ENCODE results near the gene RNF223.
"Not testable (repeated sequence)": the region's sequence is repeated elsewhere in the genome, so short reads cannot be mapped to it uniquely, and the experiment has no call there.

The RNF223 gene

DNA sequence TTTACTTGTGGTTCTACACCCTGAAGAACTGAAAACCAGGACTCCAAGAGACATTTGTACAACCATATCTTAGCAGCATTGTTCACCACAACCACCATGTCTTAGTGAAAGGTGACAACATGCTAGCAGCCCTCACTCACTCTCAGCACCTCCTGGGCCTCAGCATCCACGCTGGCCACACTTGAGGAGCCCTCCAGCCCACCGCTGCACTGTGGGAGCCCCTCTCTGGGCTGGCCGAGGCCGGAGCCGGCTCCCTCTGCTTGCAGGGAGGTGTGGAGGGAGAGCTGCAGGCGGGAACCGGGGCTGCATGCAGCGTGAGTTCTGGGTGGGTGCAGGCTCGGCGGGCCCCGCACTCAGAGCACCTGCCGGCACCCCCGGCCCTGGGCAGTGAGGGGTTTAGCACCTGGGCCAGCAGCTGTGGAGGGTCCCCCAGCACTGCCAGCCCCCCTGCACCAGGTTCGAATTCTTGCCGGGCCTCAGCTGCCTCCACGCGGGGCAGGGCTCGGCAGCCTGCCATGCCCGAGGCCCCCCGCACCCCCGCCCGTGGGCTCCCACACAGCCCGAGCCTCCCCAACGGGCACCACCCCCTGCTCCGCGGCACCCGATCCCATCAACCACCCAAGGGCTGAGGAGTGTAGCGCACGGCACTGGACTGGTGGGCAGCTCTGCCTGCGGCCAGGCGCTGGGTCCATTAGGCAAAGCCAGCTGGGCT is 32.6 kb upstream of the RNF223 start:
- DNase-seq: no peak

DNA sequence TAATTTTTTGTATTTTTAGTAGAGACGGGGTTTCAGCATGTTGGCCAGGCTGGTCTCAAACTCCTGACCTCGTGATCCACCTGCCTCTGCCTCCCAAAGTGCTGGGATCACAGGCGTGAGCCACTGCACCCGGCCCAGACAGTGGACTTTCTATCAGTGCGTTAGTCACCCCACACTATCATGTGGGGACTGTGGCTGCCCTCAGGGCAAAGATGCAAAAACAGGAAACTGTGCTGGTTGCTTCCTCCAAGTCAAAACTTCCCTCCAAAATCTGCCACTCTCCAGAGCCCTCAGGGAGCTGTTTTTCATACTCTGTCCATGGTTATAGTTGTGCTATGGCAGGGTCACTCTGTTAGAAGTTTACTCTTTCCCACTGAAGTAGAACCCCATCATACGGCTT is 30.0 kb upstream of the RNF223 start:
- not testable (repeated sequence) for DNase-seq

DNA sequence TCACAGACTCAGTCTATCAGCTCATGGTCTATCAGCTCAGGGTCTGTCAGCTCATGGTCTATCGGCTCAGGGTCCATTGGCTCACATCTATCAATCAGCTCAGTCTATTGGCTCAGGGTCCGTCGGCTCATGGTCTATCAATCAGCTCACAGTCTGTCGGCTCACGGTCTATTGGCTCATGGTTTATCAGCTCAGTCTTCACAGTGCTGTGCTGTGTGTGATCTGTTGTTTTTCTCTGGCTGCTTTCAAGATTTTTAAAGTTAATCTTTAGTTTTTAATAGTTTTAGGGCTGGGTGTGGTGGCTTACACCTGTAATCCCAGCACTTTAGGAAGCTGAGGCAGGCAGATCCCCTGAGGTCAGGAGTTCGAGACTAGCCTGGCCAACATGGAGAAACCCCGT is 27.4 kb upstream of the RNF223 start:
- DNase-seq: no peak

DNA sequence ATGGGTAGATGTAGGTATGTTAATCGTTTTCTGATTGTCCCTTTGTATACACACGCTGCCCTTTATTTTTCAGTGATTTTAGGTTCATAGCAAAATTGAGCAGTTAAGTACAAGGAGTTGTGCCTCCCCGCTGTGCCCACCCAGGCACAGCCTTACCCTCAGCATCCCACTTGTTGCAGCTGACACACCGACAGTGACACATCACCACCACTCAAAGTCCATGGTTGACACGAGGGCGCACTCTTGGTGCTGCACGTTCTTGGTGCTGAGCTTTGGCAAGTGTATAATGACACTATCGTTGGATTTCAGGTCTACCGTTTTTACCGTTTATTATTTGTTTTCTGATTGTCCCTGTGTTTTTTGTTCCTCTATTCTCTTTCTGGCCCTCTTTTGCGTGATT is 26.2 kb upstream of the RNF223 start:
- DNase-seq: no peak

DNA sequence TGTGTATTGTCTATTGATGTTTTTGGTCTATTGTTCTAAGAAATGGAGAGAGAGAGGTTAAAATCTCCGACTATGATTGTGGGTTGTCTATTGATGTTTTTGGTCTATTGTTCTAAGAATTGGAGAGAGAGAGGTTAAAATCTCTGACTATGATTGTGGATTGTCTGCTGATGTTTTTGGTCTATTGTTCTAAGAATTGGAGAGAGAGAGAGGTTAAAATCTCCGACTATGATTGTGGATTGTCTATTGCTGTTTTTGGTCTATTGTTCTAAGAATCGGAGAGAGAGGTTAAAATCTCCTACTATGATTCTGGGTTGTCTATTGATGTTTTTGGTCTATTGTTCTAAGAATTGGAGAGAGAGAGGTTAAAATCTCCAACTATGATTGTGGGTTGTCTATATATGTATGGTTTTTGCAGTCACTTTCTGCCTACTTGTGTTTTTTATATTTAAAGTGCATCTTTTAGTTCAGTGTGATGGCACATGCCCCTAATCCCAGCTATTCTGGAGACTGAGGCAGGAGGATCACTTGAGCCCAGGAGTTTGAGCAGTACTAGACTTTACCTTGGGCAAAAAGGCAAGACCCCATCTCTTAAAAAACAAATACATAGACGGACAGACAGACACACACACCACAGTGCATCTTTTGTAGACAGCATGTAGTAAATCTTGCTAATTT is 25.5 kb upstream of the RNF223 start:
- DNase-seq: no peak

DNA sequence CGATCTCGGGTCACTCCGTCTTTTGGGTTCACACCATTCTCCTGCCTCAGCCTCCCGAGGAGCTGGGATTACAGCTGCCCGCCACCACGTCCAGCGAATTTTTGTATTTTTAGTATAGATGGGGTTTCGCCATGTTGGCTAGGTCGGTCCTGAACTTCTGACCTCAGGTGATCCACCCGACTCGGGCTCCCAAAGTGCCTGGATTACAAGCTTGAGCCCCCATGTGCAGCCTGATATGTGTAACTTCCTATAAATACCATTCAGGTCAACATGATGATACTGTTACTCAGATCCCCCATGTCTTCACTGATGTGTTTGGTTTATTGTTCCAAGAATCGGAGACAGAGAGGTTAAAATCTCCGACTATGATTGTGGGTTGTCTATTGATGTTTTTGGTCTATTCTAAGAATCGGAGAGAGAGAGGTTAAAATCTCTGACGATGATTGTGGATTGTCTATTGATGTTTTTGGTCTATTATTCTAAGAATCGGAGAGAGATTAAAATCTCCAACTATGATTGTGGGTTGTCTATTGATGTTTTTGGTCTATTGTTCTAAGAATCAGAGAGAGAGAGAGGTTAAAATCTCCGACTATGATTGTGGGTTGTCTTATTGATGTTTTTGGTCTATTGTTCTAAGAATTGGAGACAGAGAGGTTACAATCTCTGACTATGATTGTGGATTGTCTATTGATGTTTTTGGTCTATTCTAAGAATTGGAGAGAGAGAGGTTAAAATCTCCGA is 24.7 kb upstream of the RNF223 start:
- no peak for DNase-seq

DNA sequence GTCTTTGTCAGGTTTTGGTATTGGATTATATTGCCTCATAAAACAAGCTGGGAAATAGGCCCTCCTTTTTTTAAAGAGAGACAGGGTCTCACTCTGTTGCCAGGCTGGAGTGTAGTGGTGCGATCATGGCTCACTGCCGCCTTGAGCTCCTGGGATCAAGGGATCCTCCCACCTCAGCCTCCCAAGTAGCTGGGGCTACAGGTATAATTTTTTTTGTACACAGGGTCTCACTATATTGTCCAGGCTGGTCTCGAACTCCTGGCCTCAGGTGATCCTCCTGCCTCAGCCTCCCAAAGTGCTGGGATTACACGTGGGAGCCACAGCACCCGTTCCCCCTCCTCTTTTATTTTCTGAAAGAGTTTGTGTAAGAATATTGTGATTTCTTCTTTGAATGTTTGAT is 22.0 kb upstream of the RNF223 start:
- DNase-seq: not testable (repeated sequence)

DNA sequence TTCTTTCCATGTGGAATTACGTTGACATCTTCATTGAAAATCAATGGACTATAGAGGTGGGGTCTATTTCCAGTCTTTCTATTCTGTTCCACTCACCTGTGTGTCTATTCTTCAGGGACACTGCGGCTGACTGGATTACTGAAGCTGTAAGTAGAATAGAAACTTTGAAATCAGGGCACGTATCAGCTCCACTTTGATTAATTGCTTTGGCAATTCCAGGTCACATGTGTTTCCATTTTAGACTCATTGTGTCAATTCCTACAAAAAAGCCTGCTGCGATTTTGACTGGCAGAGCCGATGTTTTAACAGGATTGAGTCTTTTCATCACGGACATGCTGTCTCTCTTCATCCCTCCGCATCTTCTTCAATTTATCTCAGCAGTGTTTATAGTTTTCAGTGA is 20.9 kb upstream of the RNF223 start:
- DNase-seq: no peak

DNA sequence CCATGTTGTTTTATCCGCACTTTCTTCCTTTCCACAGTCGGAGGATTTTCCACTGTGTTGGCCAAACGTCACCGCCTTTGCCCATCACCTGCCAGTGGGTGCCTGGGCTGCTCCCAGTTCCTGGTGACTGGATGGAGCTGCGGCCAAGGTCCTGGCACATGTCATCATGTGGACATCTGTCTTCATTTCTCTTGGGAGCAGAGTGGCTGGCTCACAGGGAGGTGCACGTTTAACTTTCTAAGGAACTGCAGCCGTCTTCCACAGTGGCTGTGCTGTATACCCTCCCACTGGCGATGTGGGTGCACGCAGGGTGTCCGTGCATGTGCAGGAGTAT is 19.5 kb upstream of the RNF223 start:
- DNase-seq: no peak

DNA sequence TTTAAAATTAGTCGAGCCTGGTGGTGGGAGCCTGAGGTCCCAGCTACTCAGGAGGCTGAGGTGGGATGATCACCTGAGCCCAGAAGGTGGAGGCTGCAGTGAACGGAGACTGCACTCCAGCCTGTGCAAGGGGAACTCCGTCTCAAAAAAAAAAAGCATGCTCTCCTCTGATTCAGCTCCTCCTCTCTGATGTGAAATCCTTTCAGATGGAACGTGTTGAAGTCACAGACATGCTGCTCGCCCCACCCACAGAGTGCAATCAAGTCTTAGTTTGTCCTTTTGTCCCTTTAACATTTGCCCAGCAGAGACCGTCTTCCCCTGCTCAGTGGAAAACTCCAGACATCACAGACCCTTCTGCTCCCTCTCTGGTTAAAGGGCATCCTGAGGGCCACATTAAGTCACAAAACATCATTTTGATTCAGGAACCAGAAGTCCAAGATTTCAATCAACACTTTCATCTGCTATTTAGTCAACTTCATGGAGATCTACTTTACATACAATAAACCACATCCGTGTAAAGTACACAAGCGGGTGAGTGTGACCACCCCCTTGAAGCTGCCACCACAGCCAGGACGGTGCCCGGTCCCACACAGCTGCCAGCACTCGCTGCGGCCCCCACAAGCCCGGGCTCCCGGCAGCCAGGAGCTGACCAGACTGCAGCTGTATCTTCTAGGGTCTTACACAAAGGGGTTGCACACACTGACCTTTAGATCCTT is 18.9 kb upstream of the RNF223 start:
- DNase-seq: no peak

DNA sequence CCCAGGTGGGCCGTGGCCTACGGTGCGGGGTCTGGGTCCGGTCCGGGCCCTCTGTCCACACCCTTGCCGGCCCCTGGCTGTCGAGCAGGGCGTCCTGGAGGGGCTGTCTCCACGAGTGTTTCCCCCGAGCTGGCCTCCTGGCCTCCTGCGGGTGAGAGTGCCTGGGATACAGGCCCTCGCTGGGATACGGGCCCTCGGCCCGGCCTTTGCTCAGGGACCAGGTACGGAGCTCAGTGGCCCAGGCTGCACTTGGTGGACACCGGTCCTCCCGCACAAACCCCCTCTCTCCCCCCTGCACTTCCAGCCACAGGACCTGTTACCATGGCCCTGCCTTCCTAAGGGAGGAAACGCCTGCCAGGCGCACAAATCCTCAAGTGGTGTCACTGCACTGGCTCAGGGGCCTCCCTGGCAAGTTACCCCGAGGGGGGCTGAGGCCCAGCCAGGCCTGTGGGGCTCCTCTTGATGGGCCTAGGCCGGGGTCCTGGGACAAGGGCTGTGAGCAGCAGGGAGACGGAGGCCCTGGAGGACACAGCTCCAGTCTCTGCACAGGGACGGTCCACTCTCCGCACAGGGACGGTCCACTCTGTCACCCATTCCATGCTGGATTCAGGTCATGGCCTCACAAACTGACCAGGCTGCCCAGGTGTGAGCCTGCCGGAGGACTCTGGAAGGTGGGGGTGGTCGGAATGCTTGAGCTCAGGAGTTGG is 18.2 kb upstream of the RNF223 start:
- no peak for DNase-seq

DNA sequence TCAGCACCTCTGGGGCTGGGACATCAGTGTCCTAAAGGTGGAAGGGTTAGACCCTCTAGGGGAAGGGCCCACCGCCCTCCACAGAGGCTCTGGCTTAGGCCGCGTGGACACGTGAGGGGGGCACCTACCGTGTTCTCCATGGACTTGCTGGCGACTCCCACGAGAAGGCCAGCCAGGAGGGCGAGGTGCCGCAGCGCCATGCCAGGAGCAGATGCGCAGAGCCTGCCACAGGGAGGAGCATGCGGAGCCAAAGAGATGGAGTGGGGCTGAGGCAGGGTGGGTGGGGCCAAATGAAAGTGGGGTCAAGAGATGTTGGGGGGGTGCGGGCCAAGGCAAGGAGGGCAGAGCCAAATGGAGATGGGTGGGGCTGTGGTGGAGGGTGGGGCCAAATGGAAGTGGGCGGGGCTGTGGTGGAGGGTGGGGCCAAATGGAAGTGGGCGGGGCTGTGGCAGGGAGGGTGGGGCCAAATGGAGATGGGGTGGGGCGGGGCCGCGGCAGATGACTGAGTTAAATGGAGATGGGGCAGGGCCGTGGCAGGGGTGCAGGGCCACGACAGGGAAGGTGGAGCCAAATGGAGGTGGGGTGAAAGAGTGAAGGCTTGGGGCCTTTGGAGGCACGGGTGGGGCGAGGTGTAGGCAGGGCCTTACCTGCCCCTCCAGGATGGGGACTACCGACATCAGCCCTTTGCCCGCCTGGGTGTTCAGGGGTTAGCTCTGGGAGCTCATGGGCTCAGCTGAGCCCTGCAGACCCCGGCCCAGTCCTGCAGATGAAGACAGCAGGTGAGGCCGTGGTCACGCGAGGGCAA is 17.4 kb upstream of the RNF223 start:
- no peak for DNase-seq

DNA sequence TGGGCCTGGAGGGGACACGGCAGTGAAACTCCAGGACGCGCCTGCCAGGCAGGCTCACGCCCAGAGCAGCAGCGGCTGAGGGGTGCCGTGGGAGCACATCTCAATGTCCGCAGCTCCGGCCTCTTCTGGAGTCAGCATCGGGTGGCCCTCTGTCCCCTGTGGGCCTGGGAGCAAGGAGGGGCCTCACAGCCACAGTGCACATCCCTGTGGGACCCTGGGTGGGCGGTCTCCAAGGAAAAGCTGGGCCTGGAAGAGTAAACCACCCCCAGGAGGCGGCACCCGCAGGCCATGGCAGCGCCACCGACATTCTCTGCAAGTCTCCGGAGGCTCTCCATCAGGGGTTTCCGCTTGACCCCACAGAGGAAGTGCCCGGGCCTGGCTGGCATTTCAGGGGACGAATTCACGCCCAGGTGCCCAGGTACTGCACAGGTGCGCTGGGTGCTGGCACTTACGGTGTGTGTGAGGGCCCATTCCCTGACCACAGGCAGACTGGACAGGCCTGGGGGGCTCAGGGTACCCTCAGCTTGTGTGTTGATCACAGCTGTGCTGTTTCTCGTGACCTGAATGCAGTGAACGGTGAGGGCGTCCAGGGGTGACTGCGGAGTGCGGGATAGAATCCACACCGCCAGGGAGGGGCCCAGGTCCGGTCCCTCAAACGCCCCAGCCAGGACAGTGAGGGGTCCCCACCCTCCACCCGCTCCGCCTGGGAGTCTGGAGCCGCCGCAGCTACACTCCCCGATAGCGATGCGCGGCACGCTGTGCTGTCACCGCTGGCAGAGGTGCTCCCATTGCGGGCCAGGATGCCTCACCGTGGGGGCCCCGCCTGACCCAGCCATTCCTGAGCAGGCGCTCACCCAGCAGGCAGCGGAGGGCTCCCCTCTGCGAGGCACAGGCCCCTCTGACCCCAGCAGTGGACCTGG is 16.6 kb upstream of the RNF223 start:
- DNase-seq: no peak

DNA sequence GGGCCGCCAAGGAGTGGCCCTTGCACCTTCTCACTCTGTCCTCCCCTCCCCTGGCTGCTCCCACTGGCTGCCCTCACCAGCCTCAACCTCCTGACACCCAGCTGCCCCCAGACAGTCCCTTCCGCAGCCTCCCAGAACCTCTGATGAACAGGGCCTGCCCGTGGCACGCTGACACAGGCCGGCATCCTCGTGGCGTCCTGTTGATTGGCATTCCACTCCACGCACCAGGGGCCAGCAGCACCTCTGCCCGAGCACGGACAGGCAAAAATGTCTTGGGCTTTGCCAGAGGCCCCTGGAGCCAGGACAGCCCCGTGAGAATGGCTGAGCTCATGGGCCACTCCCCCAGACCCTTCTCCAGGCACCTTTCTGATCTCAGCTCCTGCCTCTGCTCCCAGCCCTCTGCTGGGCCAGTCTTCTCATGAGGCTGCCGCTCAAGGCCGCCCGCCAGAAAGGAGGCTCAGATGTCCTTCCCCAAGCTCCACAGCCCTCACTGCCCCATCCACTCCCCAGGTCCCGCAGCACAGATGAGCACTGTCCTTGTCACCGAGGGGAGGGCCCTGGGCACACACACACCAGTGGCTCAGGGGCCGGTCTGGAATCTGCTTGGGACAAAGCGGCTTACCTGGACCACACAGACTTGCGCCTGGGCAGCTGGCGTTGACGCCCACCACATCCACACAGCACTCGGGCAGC is 15.8 kb upstream of the RNF223 start:
- DNase-seq: no peak

DNA sequence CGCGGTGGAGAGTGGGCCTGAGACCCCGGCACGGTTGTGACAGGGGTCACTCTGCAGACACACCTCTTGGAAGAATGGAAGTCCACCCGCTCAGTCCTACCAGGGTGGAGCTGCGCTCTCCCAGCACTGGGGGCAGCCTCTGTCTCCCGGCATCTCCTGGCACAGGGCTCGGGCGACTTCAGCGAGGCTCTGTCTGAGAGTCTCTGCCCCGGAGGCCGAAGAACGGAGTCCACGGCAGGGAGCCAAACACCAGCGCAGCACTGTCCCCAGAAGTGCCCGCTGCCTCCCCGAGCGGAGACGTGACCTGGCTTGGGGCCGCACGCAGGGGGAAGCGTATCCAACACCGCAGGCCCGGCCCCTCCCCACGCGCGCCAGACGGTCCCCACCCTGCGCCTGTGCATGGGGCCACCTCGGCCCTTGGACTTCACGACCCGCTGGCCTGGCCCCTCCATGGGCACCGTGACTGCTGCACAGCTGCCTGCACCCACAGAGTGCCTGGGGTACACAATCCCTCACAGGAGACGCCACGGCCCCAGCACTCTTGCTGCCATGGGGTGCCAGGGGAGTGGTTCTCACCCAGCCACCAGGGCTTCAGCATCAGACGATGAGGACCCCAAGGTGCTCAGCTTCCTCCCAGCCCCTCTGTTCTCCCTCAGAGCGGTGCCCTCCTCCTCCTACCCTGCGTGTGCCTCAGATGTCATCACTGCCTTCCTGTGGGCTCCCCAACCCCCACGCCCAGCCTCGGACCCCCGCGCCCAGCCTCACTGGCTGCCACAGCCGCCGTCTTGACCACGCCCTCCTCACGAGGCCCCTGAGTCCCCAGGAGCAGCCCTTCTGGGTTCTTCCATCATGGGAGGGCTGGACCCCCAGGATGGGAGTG is 14.9 kb upstream of the RNF223 start:
- DNase-seq: no peak

DNA sequence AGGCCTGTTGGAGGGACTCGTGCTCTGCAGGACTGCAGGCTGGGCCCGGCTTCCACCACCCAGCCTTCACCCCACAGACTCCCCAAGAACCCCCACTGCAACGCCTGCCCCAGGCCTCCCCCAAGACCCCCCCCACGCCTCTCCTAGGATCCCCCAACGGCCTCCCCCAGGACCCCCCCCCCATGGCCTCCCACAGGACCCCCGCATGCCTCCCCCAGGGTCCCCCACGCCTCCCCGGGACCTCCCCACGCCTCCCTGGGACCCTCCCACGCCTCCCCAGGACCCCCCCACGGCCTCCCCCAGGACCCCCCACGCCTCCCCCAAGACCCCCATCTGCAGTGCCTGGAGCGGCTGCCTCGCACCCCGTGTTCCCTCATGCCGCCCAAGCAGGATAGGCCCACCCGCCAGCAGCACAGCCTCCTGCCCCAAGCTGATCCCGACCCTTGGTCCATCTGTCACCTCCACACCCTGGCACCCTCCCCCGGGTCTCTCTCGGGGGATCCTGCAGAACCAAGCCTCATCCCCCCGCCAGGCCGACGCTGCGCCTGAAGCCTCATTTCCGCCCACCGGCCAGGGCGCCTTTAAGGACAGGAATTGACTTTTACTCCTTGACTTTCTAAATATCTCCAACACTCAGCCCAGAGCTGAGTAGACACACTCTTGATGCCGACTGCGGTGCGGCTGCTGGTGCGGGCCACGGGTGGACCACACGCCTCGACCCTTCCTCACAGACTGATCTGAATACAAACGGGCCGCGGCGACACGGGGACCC is 14.1 kb upstream of the RNF223 start:
- DNase-seq: no peak

DNA sequence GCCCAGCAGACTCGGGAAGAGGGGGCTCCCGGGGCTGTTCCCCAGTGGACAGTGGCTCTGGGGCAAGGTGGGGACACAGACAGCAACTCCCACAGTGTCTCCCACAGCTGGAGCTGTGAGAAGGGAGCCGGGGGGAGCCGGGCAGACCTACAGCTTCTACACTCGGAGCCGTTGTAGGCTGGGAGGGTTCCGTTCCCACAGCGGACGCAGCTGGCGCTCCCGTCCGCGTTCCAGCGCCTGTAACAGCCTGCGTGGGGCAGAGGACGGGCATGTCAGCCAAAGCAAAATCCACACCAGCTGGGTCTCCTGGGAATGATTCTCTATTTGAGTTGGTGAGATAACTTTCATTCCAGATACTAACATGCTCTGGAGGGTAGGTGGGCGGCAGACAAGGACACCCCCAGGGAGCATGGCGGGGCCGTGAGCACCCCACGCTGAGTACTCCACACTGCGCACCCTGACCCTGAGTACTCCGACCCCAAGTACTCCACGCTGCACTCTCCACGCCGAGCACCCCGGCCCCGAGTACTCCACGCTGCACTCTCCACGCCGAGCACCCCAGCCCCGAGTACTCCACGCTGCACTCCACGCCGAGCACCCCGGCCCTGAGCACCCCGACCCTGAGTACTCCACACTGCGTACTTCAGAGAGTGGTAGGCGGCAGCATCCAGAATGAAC is 13.4 kb upstream of the RNF223 start:
- DNase-seq: no peak

DNA sequence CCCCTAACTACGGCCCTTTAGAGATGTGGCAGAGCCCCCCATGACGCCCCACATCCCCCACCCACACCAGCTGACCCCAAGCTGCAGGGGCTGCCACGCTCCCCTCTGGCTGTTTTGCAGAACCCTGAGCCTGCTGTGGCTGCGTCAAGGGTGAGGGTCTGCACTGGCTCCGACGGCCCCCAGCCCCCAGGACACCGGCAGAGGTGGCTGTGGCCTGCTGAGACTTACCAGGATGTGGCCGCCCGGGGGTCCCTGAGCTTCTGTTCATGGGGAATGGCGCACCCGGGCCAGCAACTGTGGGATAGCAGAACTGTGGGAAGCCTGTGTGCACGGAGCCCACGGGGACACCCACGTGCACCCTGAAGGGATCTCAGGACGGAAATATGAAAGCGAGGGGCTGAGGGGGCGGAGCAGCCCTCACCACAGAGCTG is 12.8 kb upstream of the RNF223 start:
- DNase-seq: no peak
